GM18907 (cell line): ENCODE results near the gene SFMBT2.

ENCODE experiments used
- ATAC-seq: cut with Tn5 transposase; IDR thresholded peaks from one replicate; pipeline ENCODE4 v1.9.1; 2021; ENCODE audit warnings: mild to moderate bottlenecking, moderate library complexity; ENCODE audit not compliant: unreplicated experiment

The SFMBT2 gene

DNA sequence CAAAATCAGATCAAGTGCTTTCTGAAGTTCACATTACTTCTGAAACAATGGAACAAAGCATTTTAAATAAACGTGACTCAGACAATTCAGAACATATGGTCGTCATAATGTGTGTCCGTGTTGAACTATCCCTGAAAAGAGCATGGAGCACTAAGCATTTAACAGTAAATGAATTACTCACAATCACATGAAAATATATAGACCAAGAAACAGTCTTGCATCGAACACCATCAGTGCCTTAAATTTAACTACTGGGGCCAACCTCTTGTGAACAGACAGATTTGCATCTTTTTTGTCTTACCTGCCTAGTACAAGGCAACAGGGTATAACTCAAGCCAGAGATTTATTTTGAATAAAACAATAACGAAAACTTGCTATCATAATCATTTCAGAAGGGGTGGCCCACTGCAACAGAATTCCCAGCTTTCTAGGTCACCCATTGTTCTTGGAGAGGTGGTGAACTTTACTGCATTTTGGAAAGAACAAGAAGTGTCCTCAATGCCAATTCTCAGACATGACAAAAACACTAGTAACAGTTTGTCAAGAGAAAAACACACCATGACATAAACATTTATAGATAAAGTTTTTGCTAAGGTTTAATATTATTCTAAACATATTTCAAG lies 293.5 kb downstream of the SFMBT2 start:
- no peak for ATAC-seq

DNA sequence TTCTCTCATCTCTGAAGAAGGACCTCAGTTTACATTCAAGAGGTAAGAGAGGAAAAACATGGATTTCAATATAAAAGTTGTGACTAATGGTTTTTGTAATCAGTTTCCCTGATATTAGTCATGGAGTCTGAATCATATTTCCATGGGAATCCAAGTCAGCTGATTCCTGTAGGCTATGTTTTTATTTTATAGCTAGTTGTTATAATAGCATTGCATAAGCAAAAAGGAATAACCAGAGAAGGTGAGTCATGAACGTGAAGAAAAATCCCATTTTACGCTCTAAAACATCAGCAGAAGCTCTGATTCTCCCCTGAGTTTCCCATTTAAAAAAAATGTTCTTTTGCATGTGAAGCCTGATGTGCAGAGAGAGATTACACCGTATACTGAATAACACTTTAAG lies 299.3 kb downstream of the SFMBT2 start:
- ATAC-seq: no peak

DNA sequence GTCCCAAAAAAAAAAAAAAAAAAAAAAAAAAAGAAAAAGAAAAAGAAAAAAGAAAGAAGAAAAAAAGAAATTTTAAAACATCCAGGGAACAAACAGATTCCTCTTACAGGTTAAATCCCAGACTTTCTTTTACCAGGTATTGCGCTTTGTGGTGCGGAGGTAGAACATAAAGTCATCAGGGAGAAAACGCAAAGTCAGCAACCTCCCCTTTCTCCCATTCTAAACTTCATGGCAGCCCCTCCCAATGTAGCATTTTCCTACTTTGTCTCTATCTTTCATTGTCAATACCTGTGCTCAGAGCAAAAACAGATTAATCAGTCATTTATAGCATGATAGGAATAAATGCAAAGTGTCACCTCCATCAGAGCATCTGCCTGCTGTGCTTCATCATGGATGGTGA lies 299.7 kb downstream of the SFMBT2 start:
- ATAC-seq: no peak
